Measurements from ENCODE around the gene TARS2.
A peak's percentile ranks its signal among the peaks of the same experiment; 100 is the strongest.

TARS2 gene

DNA sequence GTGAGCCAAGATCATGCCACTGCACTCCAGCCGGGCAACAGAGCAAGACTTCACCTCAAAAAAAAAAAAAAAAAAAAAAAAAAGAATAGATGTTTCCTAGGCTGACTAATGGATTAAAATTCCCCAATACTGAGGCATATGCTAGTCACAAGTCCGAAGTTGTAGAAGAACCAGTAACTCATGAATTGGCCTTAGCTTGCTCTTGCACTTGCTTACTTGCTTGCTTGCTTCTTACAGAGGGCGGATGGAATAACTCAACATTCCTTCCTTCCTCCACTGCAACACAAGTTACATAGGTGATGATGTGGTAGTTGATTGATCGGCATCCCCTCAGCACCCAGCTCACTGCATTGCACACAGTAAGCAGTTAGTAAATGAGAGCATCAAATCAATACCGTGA is 2.8 kb upstream of the TARS2 start:
- Histone ChIP-seq H3K4me2 (ENCODE audit: low read depth, low read length) (no peak overlapping the region), H3K36me3 (replicated peaks; ENCODE audit: insufficient read depth, low read length) (no peaks in the 10 kb centered on the region), H3K79me2 (ENCODE audit: low read length) (peaks cover 15% of the 10 kb centered on the region), H4K20me1 (ENCODE audit: insufficient read depth, low read length) (no peaks in the 10 kb centered on the region), H3K9ac (ENCODE audit: low read length) (no peak overlapping the region), H3K27me3 (replicated peaks; ENCODE audit: insufficient read depth, low read length) (no peaks in the 10 kb centered on the region), H3K4me3 (ENCODE audit: low read length) (no peak overlapping the region), H3K9me2 (replicated peaks; ENCODE audit: insufficient read depth, low read length) (no peaks in the 10 kb centered on the region), H3F3A (ENCODE audit: insufficient read depth, low read length) (peaks cover 8% of the 10 kb centered on the region), H3K9me3 (replicated peaks; ENCODE audit: insufficient read depth, low read length) (no peaks in the 10 kb centered on the region), H3K4me1 (ENCODE audit: low read length) (0 out of 2 replicates have a peak, but pooled peaks cover 4% of the 10 kb centered on the region), H2AFZ (ENCODE audit: low read length) (no peak overlapping the region), H3K27ac (ENCODE audit: low read length) (no peak overlapping the region)
- DNase-seq, result no peak
- TF ChIP-seq, protein P1, sequence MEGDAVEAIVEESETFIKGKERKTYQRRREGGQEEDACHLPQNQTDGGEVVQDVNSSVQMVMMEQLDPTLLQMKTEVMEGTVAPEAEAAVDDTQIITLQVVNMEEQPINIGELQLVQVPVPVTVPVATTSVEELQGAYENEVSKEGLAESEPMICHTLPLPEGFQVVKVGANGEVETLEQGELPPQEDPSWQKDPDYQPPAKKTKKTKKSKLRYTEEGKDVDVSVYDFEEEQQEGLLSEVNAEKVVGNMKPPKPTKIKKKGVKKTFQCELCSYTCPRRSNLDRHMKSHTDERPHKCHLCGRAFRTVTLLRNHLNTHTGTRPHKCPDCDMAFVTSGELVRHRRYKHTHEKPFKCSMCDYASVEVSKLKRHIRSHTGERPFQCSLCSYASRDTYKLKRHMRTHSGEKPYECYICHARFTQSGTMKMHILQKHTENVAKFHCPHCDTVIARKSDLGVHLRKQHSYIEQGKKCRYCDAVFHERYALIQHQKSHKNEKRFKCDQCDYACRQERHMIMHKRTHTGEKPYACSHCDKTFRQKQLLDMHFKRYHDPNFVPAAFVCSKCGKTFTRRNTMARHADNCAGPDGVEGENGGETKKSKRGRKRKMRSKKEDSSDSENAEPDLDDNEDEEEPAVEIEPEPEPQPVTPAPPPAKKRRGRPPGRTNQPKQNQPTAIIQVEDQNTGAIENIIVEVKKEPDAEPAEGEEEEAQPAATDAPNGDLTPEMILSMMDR (IDR thresholded peaks at IDR 0.05; ENCODE audit: low read length), result no peak
- TF ChIP-seq EZH2 (optimal IDR thresholded peaks at IDR 0.05; ENCODE audit: low read depth, low read length) (no peak), EZH2phosphoT487 (IDR thresholded peaks at IDR 0.05; ENCODE audit: low read length) (no peak)

DNA sequence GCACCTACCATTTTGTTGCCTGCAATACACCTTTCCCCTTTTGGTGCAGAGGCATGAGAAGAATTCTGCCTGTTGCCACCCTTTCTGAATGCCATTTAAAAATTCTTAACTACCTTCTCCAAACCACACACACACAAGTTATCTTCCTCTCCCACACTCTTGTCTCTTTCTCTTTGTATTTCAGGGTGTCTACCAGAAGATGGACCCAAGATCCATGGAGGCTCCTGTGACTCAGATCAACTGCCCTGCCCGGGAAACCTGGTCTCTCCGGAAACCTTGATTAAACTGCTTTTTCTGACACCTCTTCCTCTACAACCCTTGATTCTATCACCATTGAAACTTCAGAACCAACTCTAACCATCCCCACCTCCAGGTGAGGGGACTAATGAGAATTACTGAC is 2.4 kb upstream of the TARS2 start:
- H3K4me3 ChIP-seq (ENCODE audit: low read length), result no peak overlapping the region
- TF ChIP-seq EZH2 (optimal IDR thresholded peaks at IDR 0.05; ENCODE audit: low read depth, low read length), result no peak
- TF ChIP-seq, protein P1 (IDR thresholded peaks at IDR 0.05; ENCODE audit: low read length), result peak; percentile 32
- no peak overlapping the region for H2AFZ ChIP-seq (ENCODE audit: low read length)
- no peaks in the 10 kb centered on the region for H4K20me1 ChIP-seq (ENCODE audit: insufficient read depth, low read length)
- H3K27ac ChIP-seq (ENCODE audit: low read length), result no peak overlapping the region
- no peaks in the 10 kb centered on the region for H3K9me2 ChIP-seq (replicated peaks; ENCODE audit: insufficient read depth, low read length)
- H3K79me2 ChIP-seq (ENCODE audit: low read length), result peaks cover 15% of the 10 kb centered on the region
- peaks cover 8% of the 10 kb centered on the region for H3F3A ChIP-seq (ENCODE audit: insufficient read depth, low read length)
- H3K4me1 ChIP-seq (ENCODE audit: low read length), result 0 out of 2 replicates have a peak, but pooled peaks cover 4% of the 10 kb centered on the region
- no peak for DNase-seq
- H3K36me3 ChIP-seq (replicated peaks; ENCODE audit: insufficient read depth, low read length), result no peaks in the 10 kb centered on the region
- H3K9ac ChIP-seq (ENCODE audit: low read length), result no peak overlapping the region
- H3K27me3 ChIP-seq (replicated peaks; ENCODE audit: insufficient read depth, low read length), result no peaks in the 10 kb centered on the region
- H3K4me2 ChIP-seq (ENCODE audit: low read depth, low read length), result no peak overlapping the region
- H3K9me3 ChIP-seq (replicated peaks; ENCODE audit: insufficient read depth, low read length), result no peaks in the 10 kb centered on the region

DNA sequence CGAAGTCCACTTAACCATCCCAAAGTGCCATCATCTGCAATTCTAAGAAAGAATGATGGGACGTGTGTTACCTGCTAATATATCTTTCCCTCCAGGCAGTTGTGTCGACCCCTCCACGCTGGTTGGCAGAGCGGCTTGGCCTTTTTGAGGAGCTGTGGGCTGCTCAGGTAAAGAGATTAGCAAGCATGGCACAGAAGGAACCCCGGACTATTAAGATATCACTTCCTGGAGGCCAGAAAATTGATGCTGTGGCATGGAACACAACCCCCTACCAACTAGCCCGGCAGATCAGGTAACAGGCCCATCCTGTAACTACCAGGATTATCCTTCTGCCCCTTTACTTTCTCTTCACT is 520 bp downstream of the TARS2 start:
- Histone ChIP-seq H3F3A (ENCODE audit: insufficient read depth, low read length) (peaks cover 8% of the 10 kb centered on the region), H3K4me2 (ENCODE audit: low read depth, low read length) (peak overlapping the region; percentile 87), H3K9me3 (replicated peaks; ENCODE audit: insufficient read depth, low read length) (no peaks in the 10 kb centered on the region), H3K27me3 (replicated peaks; ENCODE audit: insufficient read depth, low read length) (no peaks in the 10 kb centered on the region), H3K27ac (ENCODE audit: low read length) (peak overlapping the region; percentile 11; the same call in 1 of the 2 replicates), H3K36me3 (replicated peaks; ENCODE audit: insufficient read depth, low read length) (no peaks in the 10 kb centered on the region), H4K20me1 (ENCODE audit: insufficient read depth, low read length) (no peaks in the 10 kb centered on the region), H3K79me2 (ENCODE audit: low read length) (peaks cover 15% of the 10 kb centered on the region), H3K4me1 (ENCODE audit: low read length) (0 out of 2 replicates have a peak, but pooled peaks cover 4% of the 10 kb centered on the region), H2AFZ (ENCODE audit: low read length) (peak overlapping the region; percentile 93), H3K9ac (ENCODE audit: low read length) (peak overlapping the region; percentile 83), H3K4me3 (ENCODE audit: low read length) (peak overlapping the region; percentile 98), H3K9me2 (replicated peaks; ENCODE audit: insufficient read depth, low read length) (no peaks in the 10 kb centered on the region)
- TF ChIP-seq EZH2 (optimal IDR thresholded peaks at IDR 0.05; ENCODE audit: low read depth, low read length) (no peak), EZH2phosphoT487 (IDR thresholded peaks at IDR 0.05; ENCODE audit: low read length) (no peak)
- TF ChIP-seq, protein P1 (IDR thresholded peaks at IDR 0.05; ENCODE audit: low read length), result no peak
- DNase-seq, result no peak
